ENCODE results near the gene BSDC1. TPM values are rescaled to one million over a fixed set of nuclear protein-coding genes. Genes with fewer than 3 reads are reported as not detected.

Gene BSDC1
- total and polyA plus RNA-seq, 2 of the 13 experiments (the other 11 are each of a cell fraction or from before 2014, with no cell fraction given) = 40.3 to 64.2 TPM

DNA sequence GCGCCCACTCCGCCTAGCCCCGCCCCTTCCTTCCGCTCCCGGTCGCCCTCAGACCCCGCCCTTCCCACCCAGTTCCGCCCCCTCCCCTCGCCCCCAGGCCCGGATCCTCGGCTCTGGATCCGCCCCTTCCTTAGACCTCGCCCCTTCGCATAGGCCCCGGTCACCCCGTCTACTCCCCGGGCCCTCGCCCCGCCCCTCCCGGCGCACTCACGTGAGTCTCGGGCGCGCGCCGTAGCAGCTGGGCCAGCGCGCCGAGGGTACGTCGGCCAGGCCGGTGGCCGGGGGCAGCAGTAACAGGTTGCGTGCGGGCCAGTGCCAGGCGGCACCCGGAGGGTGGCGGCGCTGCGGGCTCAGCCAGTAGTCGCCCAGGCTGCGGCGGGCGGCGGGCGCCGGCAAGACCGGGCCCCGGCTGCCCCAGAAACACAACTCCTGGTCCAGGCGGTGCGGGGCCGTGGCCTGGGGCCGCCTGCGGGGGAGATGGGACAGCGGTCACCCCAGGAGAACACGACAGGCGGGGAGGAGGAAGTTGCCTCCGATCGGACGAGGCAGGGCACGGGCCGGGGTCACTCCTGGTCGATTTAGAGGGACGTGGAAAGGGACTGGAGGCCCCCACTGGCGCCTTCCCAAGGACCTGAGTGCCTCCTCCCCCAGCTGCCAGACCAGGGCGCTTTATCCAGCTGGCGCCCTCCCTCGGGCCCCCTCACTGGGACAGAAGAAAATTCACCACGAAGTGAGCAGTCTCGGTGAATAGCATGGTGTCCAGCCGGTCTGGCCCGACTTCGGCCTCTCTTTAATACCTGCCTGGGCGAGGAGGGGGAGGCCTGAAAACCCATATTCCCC lies 42.6 kb downstream of the BSDC1 start (continued):
- TF ChIP-seq, protein P1, sequence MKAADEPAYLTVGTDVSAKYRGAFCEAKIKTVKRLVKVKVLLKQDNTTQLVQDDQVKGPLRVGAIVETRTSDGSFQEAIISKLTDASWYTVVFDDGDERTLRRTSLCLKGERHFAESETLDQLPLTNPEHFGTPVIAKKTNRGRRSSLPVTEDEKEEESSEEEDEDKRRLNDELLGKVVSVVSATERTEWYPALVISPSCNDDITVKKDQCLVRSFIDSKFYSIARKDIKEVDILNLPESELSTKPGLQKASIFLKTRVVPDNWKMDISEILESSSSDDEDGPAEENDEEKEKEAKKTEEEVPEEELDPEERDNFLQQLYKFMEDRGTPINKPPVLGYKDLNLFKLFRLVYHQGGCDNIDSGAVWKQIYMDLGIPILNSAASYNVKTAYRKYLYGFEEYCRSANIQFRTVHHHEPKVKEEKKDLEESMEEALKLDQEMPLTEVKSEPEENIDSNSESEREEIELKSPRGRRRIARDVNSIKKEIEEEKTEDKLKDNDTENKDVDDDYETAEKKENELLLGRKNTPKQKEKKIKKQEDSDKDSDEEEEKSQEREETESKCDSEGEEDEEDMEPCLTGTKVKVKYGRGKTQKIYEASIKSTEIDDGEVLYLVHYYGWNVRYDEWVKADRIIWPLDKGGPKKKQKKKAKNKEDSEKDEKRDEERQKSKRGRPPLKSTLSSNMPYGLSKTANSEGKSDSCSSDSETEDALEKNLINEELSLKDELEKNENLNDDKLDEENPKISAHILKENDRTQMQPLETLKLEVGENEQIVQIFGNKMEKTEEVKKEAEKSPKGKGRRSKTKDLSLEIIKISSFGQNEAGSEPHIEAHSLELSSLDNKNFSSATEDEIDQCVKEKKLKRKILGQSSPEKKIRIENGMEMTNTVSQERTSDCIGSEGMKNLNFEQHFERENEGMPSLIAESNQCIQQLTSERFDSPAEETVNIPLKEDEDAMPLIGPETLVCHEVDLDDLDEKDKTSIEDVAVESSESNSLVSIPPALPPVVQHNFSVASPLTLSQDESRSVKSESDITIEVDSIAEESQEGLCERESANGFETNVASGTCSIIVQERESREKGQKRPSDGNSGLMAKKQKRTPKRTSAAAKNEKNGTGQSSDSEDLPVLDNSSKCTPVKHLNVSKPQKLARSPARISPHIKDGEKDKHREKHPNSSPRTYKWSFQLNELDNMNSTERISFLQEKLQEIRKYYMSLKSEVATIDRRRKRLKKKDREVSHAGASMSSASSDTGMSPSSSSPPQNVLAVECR (CRISPR knock-in tag; IDR thresholded peaks at IDR 0.05; ENCODE audit: borderline replicate concordance) = no peak; the same call in none of the 2 replicates
- TF ChIP-seq NFYC (CRISPR knock-in tag; IDR thresholded peaks at IDR 0.05) = no peak
- TF ChIP-seq ZNF367 (CRISPR knock-in tag; IDR thresholded peaks at IDR 0.05; ENCODE audit: borderline replicate concordance) = no peak
- 0 out of 2 replicates have a peak, but pooled peaks have one; percentile 23 for TF ChIP-seq ZBTB38 (CRISPR knock-in tag; IDR thresholded peaks at IDR 0.05)
- TF ChIP-seq MIER3 (CRISPR knock-in tag; IDR thresholded peaks at IDR 0.05; ENCODE audit: borderline replicate concordance) = no peak; the same call in 1 of the 2 replicates
- TF ChIP-seq ZNF713 (CRISPR knock-in tag; IDR thresholded peaks at IDR 0.05) = no peak
- TF ChIP-seq, protein P2, sequence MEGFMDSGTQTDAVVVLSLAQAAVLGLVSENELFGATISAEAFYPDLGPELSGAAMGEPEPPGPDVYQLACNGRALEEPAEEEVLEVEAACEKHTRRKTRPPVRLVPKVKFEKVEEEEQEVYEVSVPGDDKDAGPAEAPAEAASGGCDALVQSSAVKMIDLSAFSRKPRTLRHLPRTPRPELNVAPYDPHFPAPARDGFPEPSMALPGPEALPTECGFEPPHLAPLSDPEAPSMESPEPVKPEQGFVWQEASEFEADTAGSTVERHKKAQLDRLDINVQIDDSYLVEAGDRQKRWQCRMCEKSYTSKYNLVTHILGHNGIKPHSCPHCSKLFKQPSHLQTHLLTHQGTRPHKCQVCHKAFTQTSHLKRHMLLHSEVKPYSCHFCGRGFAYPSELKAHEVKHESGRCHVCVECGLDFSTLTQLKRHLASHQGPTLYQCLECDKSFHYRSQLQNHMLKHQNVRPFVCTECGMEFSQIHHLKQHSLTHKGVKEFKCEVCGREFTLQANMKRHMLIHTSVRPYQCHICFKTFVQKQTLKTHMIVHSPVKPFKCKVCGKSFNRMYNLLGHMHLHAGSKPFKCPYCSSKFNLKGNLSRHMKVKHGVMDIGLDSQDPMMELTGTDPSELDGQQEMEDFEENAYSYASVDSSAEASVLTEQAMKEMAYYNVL (CRISPR knock-in tag; IDR thresholded peaks at IDR 0.05; ENCODE audit: borderline replicate concordance) = no peak
- TF ChIP-seq ZNF207 (IDR thresholded peaks at IDR 0.05; ENCODE audit: borderline replicate concordance) = no peak
- TF ChIP-seq, protein P3, sequence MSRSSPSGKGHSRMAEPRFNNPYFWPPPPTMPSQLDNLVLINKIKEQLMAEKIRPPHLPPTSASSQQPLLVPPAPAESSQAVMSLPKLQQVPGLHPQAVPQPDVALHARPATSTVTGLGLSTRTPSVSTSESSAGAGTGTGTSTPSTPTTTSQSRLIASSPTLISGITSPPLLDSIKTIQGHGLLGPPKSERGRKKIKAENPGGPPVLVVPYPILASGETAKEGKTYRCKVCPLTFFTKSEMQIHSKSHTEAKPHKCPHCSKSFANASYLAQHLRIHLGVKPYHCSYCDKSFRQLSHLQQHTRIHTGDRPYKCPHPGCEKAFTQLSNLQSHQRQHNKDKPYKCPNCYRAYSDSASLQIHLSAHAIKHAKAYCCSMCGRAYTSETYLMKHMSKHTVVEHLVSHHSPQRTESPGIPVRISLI (CRISPR knock-in tag; IDR thresholded peaks at IDR 0.05; ENCODE audit: borderline replicate concordance) = no peak
- TF ChIP-seq, protein P4, sequence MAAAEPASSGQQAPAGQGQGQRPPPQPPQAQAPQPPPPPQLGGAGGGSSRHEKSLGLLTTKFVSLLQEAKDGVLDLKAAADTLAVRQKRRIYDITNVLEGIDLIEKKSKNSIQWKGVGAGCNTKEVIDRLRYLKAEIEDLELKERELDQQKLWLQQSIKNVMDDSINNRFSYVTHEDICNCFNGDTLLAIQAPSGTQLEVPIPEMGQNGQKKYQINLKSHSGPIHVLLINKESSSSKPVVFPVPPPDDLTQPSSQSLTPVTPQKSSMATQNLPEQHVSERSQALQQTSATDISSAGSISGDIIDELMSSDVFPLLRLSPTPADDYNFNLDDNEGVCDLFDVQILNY (CRISPR knock-in tag; conservative IDR thresholded peaks at IDR 0.05) = no peak; the same call in 1 of the 2 replicates
- no peak for TF ChIP-seq ZNF552 (CRISPR knock-in tag; IDR thresholded peaks at IDR 0.05; ENCODE audit: borderline replicate concordance)
- no peak for TF ChIP-seq NFIB (CRISPR knock-in tag; IDR thresholded peaks at IDR 0.05; ENCODE audit: borderline replicate concordance)
- TF ChIP-seq, protein P5, sequence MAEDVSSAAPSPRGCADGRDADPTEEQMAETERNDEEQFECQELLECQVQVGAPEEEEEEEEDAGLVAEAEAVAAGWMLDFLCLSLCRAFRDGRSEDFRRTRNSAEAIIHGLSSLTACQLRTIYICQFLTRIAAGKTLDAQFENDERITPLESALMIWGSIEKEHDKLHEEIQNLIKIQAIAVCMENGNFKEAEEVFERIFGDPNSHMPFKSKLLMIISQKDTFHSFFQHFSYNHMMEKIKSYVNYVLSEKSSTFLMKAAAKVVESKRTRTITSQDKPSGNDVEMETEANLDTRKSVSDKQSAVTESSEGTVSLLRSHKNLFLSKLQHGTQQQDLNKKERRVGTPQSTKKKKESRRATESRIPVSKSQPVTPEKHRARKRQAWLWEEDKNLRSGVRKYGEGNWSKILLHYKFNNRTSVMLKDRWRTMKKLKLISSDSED (CRISPR knock-in tag; IDR thresholded peaks at IDR 0.05) = no peak
- TF ChIP-seq, protein P6, sequence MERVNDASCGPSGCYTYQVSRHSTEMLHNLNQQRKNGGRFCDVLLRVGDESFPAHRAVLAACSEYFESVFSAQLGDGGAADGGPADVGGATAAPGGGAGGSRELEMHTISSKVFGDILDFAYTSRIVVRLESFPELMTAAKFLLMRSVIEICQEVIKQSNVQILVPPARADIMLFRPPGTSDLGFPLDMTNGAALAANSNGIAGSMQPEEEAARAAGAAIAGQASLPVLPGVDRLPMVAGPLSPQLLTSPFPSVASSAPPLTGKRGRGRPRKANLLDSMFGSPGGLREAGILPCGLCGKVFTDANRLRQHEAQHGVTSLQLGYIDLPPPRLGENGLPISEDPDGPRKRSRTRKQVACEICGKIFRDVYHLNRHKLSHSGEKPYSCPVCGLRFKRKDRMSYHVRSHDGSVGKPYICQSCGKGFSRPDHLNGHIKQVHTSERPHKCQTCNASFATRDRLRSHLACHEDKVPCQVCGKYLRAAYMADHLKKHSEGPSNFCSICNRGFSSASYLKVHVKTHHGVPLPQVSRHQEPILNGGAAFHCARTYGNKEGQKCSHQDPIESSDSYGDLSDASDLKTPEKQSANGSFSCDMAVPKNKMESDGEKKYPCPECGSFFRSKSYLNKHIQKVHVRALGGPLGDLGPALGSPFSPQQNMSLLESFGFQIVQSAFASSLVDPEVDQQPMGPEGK (CRISPR knock-in tag; IDR thresholded peaks at IDR 0.05) = no peak
- TF ChIP-seq IRX3 (CRISPR knock-in tag; IDR thresholded peaks at IDR 0.05; ENCODE audit: borderline replicate concordance, low read depth) = 0 out of 2 replicates have a peak, but pooled peaks have one; percentile 22
- TF ChIP-seq SIN3B (IDR thresholded peaks at IDR 0.05; ENCODE audit: low read length) = no peak

All from HepG2 (cell line).